Neural progenitor cell (in vitro differentiated cells): ENCODE results near the gene UNC13C.

Experiments
- CTCF ChIP-seq: fragments of 200-600 bp; sonication (generic); IDR thresholded peaks from 2 replicates; pipeline ENCODE4 v1.5.1; 2017; ENCODE audit warnings: antibody characterized with exemption, mild to moderate bottlenecking
- EZH2 ChIP-seq: fragments of 200-600 bp; sonication (generic); IDR thresholded peaks from 2 replicates; pipeline ENCODE4 v1.6.1; 2017; ENCODE audit warnings: antibody characterized with exemption, mild to moderate bottlenecking, moderate library complexity
- EZH2phosphoT487 ChIP-seq: fragments of 200-600 bp; sonication (generic); IDR thresholded peaks from 2 replicates; pipeline ENCODE4 v1.6.1; 2017; ENCODE audit warnings: antibody characterized with exemption

DNA sequence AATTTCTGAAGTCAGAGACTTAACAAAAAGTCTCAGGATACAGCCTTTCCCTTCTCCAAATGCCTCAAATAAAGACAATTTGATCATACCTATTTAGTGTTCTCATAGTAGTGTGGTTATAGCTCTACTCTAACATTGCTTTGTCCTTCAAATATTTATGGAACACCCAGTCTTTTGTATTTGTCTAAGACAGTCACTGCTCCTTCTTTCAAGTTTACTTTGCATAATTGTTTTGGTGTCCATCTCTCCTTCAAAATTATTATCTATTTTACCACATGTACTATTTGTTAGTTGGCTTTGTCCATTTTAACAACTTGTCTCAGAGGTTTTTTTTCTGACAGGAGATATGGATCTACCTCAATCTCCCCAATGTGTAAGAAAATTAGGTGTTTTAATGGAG, 118.8 kb downstream of the UNC13C start:
- no peak for TF ChIP-seq CTCF
- no peak for TF ChIP-seq EZH2
- no peak for TF ChIP-seq EZH2phosphoT487
